ENCODE measurements around the gene PAPOLB. TPM values are rescaled to one million over a fixed set of nuclear protein-coding genes. Genes with fewer than 3 reads are reported as not detected.

The PAPOLB gene
- total RNA-seq, 2 donors from 2014 or later, result not detected

DNA sequence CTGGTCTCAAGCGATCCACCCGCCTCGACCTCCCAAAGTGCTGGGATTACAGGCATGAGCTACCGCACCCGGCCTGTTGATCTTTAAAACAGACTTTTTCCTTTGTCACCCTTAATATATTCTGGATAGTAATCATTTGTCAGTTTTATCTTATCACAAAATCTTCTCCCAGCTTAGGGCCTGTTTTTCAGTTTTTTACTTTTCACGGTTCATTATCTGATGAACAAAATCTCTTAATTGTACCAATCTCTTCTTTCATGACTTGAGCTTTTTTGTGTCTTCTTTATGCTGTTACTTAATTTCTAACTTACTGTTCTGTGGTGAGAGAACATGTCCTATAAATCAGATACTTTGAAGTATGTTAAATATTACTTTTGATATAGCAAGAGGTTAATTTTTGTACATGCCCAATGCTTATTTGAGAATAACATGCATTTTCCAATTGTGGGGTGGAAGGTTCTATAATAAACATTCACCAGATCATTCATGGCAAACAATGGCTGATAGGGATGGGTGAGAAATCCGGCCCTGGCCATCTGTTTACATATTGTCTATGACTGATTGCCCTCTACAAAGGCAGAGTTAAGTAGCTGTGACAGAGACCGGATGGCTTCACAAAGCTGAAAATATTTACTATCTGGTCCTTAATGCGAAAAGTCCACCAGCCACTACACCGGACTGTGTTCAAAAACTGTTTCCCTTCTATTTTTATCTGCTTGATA is 5.3 kb downstream of the PAPOLB start:
- no peak overlapping the region for H3K27ac Mint-ChIP-seq
- no peak for ATAC-seq
- no peak for DNase-seq (ENCODE audit: low spot score in 2 of 2)
- peaks cover under 1 to 3% of the 10 kb centered on the region in 2 donors for H3K9me3 Mint-ChIP-seq
- H3K36me3 Mint-ChIP-seq, result no peaks in the 10 kb centered on the region

DNA sequence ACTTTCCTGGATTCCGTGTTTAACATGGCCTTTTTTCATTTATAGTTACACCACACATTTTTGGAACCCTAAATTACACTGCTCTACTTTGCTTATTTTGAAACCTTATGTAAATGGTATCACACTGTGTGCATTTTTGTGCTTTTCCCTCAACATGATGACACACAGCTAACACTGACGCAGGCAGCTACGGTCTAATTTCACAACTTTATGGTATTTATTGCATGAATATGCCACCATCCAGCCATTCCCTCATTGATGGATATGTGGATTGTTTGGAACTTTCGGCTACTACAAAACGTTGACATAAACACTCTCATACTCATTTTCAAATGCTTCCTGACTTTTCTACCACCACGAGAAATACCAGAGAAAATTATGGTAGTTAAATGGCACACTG is 6.9 kb downstream of the PAPOLB start:
- DNase-seq (ENCODE audit: low spot score in 2 of 2) (no peak), ATAC-seq (no peak)
- no peaks in the 10 kb centered on the region for H3K36me3 Mint-ChIP-seq
- H3K27ac Mint-ChIP-seq, result no peak overlapping the region
- peaks cover 0 to 4% of the 10 kb centered on the region in 2 donors for H3K9me3 Mint-ChIP-seq

DNA sequence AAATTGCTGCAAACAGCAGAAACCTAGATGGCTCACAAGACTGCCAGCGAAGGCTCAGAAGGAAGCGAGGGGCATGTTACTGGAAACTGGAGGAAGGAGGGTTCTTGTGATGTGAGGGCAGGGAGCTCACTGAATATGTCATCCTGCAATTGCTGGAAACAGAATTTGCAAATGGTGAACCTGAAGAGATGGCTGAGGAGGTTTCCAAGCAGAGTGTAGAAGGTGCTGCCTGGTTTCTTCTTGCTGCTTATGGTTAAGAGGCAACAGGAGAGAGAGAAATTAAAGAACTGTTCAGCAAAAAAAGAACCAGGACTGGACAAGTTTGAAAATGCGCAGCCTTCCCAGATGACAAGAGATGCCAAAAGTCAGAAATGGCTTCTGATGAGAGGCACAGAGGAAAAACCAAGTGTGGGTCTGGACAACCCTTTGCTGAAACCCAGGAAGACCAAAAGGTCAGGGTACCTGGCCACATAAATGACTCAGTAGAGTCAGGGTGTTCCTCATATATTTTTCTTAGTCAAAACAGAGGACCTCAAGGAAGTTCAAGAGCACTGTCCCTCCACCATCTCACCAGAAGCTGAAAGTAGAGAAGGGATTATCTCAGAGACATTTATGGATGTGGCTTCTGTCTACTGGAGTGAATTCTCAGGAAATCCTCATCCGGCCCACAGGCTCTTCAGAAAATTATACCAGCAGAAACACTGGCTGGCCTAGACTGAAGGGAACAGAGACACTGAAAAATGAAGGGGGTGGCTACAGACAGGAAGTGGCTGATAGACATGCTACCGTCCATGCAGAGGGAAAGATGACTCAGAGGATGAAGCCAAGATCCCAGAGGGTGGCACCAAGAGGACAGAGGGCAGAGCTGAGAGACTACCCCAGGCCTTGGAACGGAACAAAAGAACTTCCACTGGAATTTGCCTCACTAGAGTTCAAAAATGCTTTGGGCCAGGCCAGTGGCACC is 10.1 kb downstream of the PAPOLB start:
- peak; percentile 48 to 89 for ATAC-seq
- peaks cover 0 to 4% of the 10 kb centered on the region in 2 donors for H3K9me3 Mint-ChIP-seq
- no peaks in the 10 kb centered on the region for H3K36me3 Mint-ChIP-seq
- no peak for DNase-seq (ENCODE audit: low spot score in 2 of 2)
- peak overlapping the region; percentile 31 to 33 for H3K27ac Mint-ChIP-seq

DNA sequence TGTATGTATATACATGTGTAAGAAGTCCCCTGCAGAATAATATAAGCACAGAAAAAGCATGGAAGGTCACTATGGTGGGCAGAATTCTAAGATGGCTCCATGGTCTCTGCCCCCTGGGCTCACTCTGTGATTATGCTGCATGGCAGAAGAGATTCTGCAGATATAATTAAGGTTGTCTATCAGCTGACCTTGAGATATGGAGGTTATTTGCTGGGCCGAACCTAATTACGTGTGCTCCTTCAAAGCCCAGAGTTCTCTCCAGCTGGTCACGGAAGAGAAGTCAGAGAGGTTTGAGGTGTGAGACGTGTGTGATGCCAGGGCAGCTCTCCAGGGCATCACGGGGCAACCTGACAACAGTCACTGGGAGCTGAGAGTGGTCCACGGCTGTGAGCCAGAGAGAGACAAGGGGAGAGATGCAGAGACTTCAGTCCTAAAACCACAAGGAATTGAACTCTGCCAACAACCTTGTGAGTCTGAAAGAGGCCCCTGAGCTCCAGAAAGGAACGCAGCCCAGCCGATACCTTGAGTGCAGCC is 11.5 kb downstream of the PAPOLB start:
- no peak for ATAC-seq
- Mint-ChIP-seq H3K9me3 (peaks cover 0 to 4% of the 10 kb centered on the region in 2 donors), H3K27ac (no peak overlapping the region), H3K36me3 (no peaks in the 10 kb centered on the region)
- no peak for DNase-seq (ENCODE audit: low spot score in 2 of 2)

DNA sequence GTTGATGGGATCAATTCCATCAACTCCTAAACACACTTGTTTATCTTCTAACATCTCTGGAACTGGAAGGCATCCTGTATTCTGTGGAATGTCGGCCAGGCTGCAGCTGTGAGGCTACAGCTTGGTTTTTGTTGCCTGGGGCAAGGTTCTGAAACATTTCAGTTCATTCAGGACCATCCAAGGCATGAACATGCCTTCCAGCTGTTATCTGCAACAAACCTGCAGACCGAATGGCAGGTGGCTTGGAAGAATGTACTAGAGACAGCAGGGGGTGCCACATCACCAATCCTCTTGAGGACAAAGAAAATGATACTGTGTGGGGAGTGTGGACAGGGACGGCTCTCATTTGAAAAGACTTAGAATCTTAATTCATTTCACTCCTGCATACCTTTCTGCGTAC is 12.4 kb downstream of the PAPOLB start:
- no peak for DNase-seq (ENCODE audit: low spot score in 2 of 2)
- peaks cover 0 to 4% of the 10 kb centered on the region in 2 donors for H3K9me3 Mint-ChIP-seq
- ATAC-seq, result peak in 1 of 2 donors; percentile 67
- no peak overlapping the region for H3K27ac Mint-ChIP-seq
- H3K36me3 Mint-ChIP-seq, result no peaks in the 10 kb centered on the region

DNA sequence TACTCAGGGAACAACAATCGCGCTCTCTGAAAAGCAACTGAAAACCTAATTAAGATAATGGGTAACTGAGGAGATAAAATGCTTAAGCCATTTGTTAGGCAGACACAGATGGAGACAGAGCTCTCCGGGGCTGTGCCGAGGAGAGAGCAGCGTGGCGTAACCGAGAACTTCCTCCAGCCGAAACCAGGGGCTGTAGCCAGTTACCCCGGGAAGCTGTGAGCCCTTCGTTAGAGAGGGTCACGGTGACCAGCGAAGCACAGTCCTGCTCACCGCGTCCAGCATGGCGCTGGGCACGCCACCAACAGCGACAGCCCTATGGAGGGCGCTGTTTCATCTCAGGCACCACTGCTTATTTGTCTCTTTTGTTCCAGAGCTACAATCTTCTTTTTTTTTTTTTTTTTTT is 16.1 kb downstream of the PAPOLB start:
- no peaks in the 10 kb centered on the region for H3K9me3 Mint-ChIP-seq
- ATAC-seq (no peak), DNase-seq (ENCODE audit: low spot score in 2 of 2) (no peak)
- no peaks in the 10 kb centered on the region for H3K36me3 Mint-ChIP-seq
- no peak overlapping the region for H3K27ac Mint-ChIP-seq

DNA sequence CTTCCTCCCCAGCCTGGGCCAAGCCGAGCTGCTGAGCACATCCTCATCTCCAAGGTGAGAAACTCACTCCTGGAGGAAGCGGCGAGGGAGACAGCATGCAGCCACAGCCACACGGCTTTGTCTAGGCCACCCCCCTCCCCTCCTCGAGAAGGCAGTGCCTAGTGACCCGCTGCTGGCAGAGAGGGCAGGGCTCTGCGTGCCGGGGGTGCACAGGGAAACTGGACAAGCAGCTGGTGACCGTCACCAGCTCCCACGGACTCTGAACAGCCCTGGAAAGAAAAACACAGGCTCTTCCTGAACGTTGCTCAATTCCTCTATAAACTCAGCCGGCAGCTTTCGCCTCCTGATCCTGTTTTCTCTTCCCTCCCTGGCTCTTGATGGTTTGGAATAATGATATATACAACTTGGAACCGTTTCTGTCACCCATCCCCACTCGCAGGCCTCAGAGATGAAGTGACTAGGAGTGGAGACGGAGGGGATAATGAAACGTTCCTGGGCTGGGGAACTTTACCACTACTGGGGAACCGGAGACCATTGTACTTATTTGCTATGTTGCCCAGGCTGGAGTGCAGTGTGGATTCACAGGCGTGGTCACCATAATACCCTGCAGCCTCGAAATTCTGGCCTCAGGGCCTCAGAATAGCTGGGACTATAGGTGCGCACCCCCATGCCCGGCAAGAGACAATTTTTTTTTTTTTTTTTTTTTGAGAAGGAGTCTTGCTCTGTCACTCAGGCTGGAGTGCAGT is 19.3 kb downstream of the PAPOLB start:
- no peaks in the 10 kb centered on the region for H3K36me3 Mint-ChIP-seq
- DNase-seq (ENCODE audit: low spot score in 2 of 2), result no peak
- ATAC-seq, result no peak
- H3K9me3 Mint-ChIP-seq, result no peaks in the 10 kb centered on the region
- H3K27ac Mint-ChIP-seq, result no peak overlapping the region

DNA sequence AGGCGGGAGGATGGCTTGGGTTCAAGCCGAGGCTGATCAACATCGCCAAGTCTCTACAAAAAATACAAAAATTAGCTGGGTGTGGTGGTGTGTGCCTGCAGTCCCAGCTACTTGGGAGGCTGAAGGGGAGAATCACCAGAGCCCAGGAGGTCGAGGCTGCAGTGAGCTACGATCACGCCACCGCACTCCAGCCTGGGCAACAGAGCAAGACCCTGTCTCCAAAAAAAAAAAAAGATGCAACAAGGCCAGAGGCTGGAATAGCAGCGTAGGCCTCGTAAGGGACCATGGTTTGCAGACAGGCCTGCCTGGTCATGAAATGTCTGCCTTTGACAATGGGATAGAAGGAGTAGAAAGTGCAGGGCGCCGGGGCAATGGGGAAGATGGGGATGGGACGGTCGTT is 20.0 kb downstream of the PAPOLB start:
- no peak for DNase-seq (ENCODE audit: low spot score in 2 of 2)
- no peak for ATAC-seq
- no peak overlapping the region for H3K27ac Mint-ChIP-seq
- no peaks in the 10 kb centered on the region for H3K36me3 Mint-ChIP-seq
- H3K9me3 Mint-ChIP-seq, result no peaks in the 10 kb centered on the region

DNA sequence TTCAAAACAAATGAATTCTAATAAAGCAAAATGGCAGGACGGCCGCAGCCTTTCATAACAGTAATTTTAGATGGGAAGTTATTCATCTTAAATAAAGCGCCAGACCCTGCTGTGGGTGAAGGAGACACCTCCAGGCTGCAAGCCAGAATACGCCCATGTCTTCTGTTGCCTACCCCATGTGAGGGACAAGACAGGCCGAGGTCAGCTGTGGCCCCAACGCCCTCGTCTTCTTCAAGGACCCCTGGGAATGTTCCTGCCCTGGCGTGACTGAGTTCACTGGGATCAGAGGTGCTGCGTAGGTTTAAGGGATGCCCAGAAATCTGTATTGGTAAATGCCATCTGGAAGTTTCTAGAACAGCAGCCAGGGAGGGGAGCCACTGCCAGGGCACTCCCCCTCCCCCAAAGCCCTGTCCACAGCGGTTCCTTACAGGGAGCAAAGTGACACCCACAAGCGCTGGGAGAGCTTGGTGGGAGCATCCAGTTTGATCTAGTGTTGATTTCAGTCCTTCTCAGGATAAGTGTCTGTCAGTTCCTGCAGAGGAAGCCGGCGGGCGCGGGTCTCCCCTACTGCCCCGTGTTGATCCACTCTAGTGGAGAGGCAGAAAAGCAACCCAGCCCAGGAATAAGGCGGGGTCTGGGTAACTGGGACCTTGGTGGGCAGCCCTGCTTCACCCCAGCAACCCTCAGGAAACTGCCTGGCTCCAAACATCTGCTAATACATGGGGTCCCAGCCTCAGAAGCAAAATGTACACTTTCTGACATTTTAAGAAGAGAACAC is 20.6 kb downstream of the PAPOLB start:
- Mint-ChIP-seq H3K27ac (no peak overlapping the region), H3K36me3 (no peaks in the 10 kb centered on the region), H3K9me3 (no peaks in the 10 kb centered on the region)
- ATAC-seq (no peak), DNase-seq (ENCODE audit: low spot score in 2 of 2) (no peak)

DNA sequence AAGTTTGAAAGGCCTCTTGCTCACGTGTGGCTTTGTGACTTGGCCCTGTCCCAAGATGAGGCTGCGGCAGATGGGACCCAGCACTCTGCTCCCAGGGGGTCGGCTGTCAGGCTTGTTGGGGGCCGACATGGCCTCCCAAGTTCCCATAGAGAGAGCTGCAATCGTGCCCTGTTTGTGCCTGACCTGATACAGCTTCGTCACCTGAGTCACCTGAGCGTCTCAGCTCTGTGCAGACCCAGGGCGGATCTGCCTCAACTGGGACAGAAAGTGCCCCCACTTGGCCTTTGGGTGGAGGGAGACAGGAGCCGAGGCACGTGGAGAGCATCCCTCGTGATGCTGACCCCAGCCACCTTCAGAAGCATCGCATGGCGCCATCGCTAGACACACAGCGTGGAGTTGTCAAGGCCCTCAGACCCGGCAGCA is 21.7 kb downstream of the PAPOLB start:
- DNase-seq (ENCODE audit: low spot score in 2 of 2) (no peak), ATAC-seq (no peak)
- Mint-ChIP-seq H3K27ac (no peak overlapping the region), H3K36me3 (no peaks in the 10 kb centered on the region), H3K9me3 (no peaks in the 10 kb centered on the region)

DNA sequence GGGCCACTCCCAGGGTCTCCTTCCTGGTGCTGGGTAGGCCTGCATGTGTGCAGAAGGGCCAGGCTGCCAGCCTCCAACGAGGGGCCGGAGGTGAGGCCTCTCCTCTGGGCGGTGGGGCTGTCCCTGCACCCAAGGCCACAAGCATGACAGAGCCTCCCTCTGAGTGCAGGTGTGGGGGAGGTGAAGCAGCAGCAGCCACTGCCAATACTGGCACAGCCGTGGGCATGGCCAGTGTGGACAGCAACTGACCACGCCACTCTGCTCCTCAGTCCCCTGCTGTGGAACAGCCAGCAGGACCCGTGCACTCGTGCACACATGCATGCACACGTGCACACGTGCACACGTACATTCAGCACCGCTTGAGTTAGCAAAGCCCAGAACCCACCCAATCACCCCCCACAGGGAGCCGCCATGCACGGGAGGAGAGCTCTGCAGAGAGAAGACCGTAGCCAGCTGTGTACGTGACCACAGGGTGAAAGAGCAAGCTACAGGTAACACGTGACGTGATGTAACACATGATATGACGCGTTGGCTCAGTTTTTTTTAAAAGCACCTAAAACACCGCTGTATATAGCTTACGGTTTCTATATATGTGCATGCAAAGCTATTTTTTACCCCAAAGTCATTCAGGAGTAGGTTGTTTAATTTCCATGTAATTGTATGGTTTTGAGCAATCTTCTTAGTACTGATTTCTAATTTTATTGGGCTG is 23.1 kb downstream of the PAPOLB start:
- H3K9me3 Mint-ChIP-seq, result no peaks in the 10 kb centered on the region
- no peaks in the 10 kb centered on the region for H3K36me3 Mint-ChIP-seq
- H3K27ac Mint-ChIP-seq, result no peak overlapping the region
- no peak for ATAC-seq
- DNase-seq (ENCODE audit: low spot score in 2 of 2), result no peak

DNA sequence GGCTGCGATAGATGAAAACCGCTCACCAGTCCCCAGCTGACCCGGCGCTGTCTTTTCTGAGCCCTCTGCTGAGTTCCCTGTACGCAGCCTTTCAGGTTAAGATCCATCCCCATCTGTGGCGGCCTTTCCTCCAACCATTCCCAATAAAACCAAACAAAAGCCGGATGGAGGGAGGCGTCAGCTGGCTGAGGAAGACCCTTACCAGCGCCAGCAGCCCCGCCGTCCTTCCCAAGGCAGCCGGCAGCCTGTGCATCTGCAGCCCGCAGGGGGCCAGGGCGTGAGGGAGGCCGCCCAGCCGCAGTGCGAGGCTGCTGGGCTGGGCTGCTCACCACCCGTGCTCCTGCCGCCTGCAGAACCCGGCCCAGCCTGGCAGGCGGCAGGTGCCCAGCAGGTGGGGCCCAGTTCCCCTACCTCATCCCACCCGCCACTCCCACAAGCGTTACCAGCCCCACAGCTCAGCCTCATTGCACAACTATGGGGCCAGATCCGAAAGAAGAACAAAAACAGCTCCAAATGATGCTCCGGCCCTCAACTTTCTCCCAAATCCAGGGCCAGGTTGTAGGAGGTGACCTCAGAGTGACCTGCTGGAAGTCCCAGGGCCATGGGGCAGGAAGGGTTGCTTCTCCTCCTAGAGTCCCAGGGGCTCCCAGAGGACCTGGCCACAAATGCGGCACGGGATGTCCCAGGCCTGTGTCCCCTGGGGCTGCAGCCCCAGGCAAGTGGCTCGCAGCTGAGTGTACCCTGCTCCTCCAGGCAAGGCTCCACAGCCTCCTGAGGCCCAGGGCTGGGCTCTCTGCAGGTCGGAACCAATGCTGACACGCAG is 23.8 kb downstream of the PAPOLB start:
- no peak for ATAC-seq
- no peaks in the 10 kb centered on the region for H3K36me3 Mint-ChIP-seq
- H3K27ac Mint-ChIP-seq, result no peak overlapping the region
- no peak for DNase-seq (ENCODE audit: low spot score in 2 of 2)
- no peaks in the 10 kb centered on the region for H3K9me3 Mint-ChIP-seq

DNA sequence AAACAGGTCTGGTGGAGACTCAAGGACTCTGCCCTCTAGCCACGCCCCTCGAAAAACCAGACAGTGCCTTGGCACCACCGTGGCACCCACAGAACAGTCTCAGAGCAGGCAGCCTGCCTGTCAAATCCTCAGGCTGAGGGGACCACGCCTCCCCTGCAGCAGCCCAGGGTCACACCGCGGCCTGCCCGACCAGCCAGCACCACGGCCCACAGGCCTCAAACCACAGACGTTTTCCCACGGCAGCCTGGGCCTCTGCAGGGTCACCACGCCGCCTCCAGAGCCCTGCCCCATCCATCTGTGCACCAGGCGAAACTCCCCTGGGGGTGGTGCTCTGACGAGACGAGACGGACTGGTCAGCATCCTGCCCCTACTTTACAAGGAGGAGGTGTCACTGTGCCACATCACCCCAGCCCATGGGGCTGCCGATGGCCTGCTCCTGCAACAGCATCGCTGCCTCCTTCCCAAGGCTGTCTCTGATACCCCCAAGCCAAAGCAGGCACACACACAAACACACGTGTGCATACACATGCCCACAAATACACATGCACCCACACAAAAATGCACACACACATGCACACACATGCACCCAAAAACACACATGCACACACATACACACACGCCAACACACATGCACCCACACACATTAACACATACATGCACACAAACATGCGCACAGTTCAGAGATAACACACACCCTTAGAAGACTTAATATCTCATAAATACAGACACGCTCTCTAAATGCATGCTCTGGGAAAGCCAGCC is 24.6 kb downstream of the PAPOLB start:
- no peaks in the 10 kb centered on the region for H3K9me3 Mint-ChIP-seq
- H3K36me3 Mint-ChIP-seq, result no peaks in the 10 kb centered on the region
- H3K27ac Mint-ChIP-seq, result no peak overlapping the region
- DNase-seq (ENCODE audit: low spot score in 2 of 2), result no peak
- no peak for ATAC-seq

DNA sequence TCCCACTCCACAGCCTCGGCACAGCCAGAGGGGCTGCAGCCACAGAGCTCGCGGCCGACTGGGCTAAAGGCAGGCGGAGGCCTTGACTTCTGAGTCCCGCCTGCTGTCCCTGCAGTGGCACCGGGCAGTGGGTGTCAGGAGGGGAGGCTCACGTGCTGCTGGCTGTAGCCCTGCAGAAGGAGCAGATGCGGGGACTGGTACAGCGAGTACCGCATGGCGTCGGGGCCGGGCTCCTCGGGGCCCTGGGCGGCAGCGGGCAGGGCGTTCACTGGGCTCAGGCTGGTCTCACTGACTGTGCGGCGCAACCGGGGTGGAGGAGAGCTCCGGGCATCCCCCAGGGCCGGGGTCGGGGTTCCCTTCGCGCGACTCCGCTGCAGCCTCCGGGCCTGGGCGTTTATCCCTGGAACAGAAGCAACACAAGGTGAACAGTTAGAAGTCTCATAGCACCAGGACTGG is 25.6 kb downstream of the PAPOLB start:
- Mint-ChIP-seq H3K27ac (no peak overlapping the region), H3K36me3 (no peaks in the 10 kb centered on the region), H3K9me3 (no peaks in the 10 kb centered on the region)
- ATAC-seq, result no peak
- DNase-seq (ENCODE audit: low spot score in 2 of 2), result no peak

Data from activated naive CD4-positive, alpha-beta T cell treated with anti-CD3 and anti-CD28 coated beads, Interleukin-2, amount 50 U/mL, for 72 hours (primary cell).